IPS-15b (cell line): ENCODE measurements around the gene BPI.

Source experiments
- H3K27me3 ChIP-seq: one replicate; pipeline ENCODE4 v1.6.1; 2013; ENCODE audit warnings: low read length; ENCODE audit not compliant: control insufficient read depth, insufficient read depth
- H3K36me3 ChIP-seq: one replicate; pipeline ENCODE4 v1.6.1; 2013; ENCODE audit warnings: low read length; ENCODE audit not compliant: control insufficient read depth, insufficient read depth
- H3K4me1 ChIP-seq: one replicate; pipeline ENCODE4 v1.6.1; 2013; ENCODE audit warnings: mild to moderate bottlenecking, low read length; ENCODE audit not compliant: control insufficient read depth, insufficient read depth
- H3K4me3 ChIP-seq: one replicate; pipeline ENCODE4 v1.5.1; 2013; ENCODE audit warnings: low read depth, low read length
- H3K9ac ChIP-seq: one replicate; pipeline ENCODE4 v1.6.1; 2013; ENCODE audit warnings: low read depth, mild to moderate bottlenecking, low read length
- H3K9me3 ChIP-seq: one replicate; pipeline ENCODE4 v1.6.1; 2013; ENCODE audit warnings: mild to moderate bottlenecking, low read length; ENCODE audit not compliant: control insufficient read depth, insufficient read depth

BPI gene

GRCh38 chr20:38267901-38268514, 35.9 kb upstream of the BPI start:
- Histone ChIP-seq H3K4me1 (no peaks in the 10 kb centered on the region), H3K9ac (no peak overlapping the region), H3K9me3 (no peaks in the 10 kb centered on the region), H3K4me3 (no peak overlapping the region), H3K27me3 (peaks cover under 1% of the 10 kb centered on the region), H3K36me3 (no peaks in the 10 kb centered on the region)

GRCh38 chr20:38269040-38269439, 34.9 kb upstream of the BPI start:
- no peaks in the 10 kb centered on the region for H3K9me3 ChIP-seq

GRCh38 chr20:38269715-38270114, 34.2 kb upstream of the BPI start:
- no peaks in the 10 kb centered on the region for H3K4me1 ChIP-seq
- H3K9ac ChIP-seq, result no peak overlapping the region

More at GRCh38 chr20:38269040-38269439, 34.9 kb upstream of the BPI start:
- Histone ChIP-seq H3K4me1 (no peaks in the 10 kb centered on the region), H3K9ac (no peak overlapping the region), H3K36me3 (no peaks in the 10 kb centered on the region), H3K27me3 (no peaks in the 10 kb centered on the region), H3K4me3 (no peak overlapping the region)

GRCh38 chr20:38270869-38271605, 32.9 kb upstream of the BPI start:
- Histone ChIP-seq H3K9ac (no peak overlapping the region), H3K36me3 (no peaks in the 10 kb centered on the region), H3K4me3 (no peak overlapping the region), H3K9me3 (no peaks in the 10 kb centered on the region), H3K27me3 (no peaks in the 10 kb centered on the region), H3K4me1 (no peaks in the 10 kb centered on the region)

More at GRCh38 chr20:38269715-38270114, 34.2 kb upstream of the BPI start:
- no peaks in the 10 kb centered on the region for H3K9me3 ChIP-seq
- no peaks in the 10 kb centered on the region for H3K27me3 ChIP-seq
- H3K4me3 ChIP-seq, result no peak overlapping the region
- H3K36me3 ChIP-seq, result no peaks in the 10 kb centered on the region

- Histone ChIP-seq H3K9ac (no peak overlapping the region), H3K36me3 (no peaks in the 10 kb centered on the region), H3K9me3 (no peaks in the 10 kb centered on the region), H3K4me3 (no peak overlapping the region), H3K4me1 (no peaks in the 10 kb centered on the region), H3K27me3 (no peaks in the 10 kb centered on the region)
Measured at GRCh38 chr20:38271608-38272120, 32.3 kb upstream of the BPI start.

GRCh38 chr20:38272398-38272797, 31.6 kb upstream of the BPI start:
- no peak overlapping the region for H3K9ac ChIP-seq
- H3K4me3 ChIP-seq, result no peak overlapping the region
- H3K9me3 ChIP-seq, result no peaks in the 10 kb centered on the region
- no peaks in the 10 kb centered on the region for H3K4me1 ChIP-seq
- H3K27me3 ChIP-seq, result no peaks in the 10 kb centered on the region
- H3K36me3 ChIP-seq, result no peaks in the 10 kb centered on the region

GRCh38 chr20:38272961-38273360, 31.0 kb upstream of the BPI start:
- H3K4me1 ChIP-seq, result peaks cover 3% of the 10 kb centered on the region
- H3K27me3 ChIP-seq, result no peaks in the 10 kb centered on the region
- H3K36me3 ChIP-seq, result no peaks in the 10 kb centered on the region
- no peaks in the 10 kb centered on the region for H3K9me3 ChIP-seq
- H3K4me3 ChIP-seq, result no peak overlapping the region
- H3K9ac ChIP-seq, result no peak overlapping the region

- Histone ChIP-seq H3K27me3 (no peaks in the 10 kb centered on the region), H3K4me3 (no peak overlapping the region), H3K9ac (no peak overlapping the region), H3K36me3 (no peaks in the 10 kb centered on the region), H3K9me3 (no peaks in the 10 kb centered on the region), H3K4me1 (peaks cover 3% of the 10 kb centered on the region)
Measured at GRCh38 chr20:38275815-38276550, 28.0 kb upstream of the BPI start.

GRCh38 chr20:38277285-38277684, 26.7 kb upstream of the BPI start:
- Histone ChIP-seq H3K9me3 (peaks cover 3% of the 10 kb centered on the region), H3K4me3 (no peak overlapping the region), H3K4me1 (peaks cover 3% of the 10 kb centered on the region), H3K36me3 (no peaks in the 10 kb centered on the region), H3K27me3 (no peaks in the 10 kb centered on the region), H3K9ac (no peak overlapping the region)

GRCh38 chr20:38277691-38278090, 26.3 kb upstream of the BPI start:
- H3K36me3 ChIP-seq, result no peaks in the 10 kb centered on the region
- H3K4me3 ChIP-seq, result no peak overlapping the region
- peaks cover 3% of the 10 kb centered on the region for H3K4me1 ChIP-seq
- H3K9ac ChIP-seq, result no peak overlapping the region
- H3K27me3 ChIP-seq, result no peaks in the 10 kb centered on the region
- H3K9me3 ChIP-seq, result peaks cover 3% of the 10 kb centered on the region

- H3K36me3 ChIP-seq, result no peaks in the 10 kb centered on the region
- H3K4me3 ChIP-seq, result no peak overlapping the region
- H3K9me3 ChIP-seq, result peaks cover 3% of the 10 kb centered on the region
- peaks cover 3% of the 10 kb centered on the region for H3K4me1 ChIP-seq
- H3K27me3 ChIP-seq, result no peaks in the 10 kb centered on the region
- H3K9ac ChIP-seq, result no peak overlapping the region
Measured at GRCh38 chr20:38278131-38278530, 25.8 kb upstream of the BPI start.
